Neural progenitor cell (in vitro differentiated cells): Measurements from ENCODE around the gene METTL5. TPM values are rescaled to one million over a fixed set of nuclear protein-coding genes. Genes with fewer than 3 reads are reported as not detected.

Experiments used
- DNase-seq: peaks from one replicate; pipeline ENCODE4 v3.0.0-alpha.2; 2016; ENCODE audit warnings: low spot score
- H2AFZ ChIP-seq: fragments of 200-600 bp; sonication (generic); replicated peaks from 2 replicates; pipeline ENCODE4 v1.6.1; 2016; ENCODE audit warnings: antibody characterized with exemption
- H3F3A ChIP-seq: fragments of 200-600 bp; sonication (generic); 2 replicates; pipeline ENCODE4 v1.6.1; 2016; ENCODE audit warnings: antibody characterized with exemption, low read depth
- H3K27ac ChIP-seq: fragments of 200-600 bp; sonication (generic); 2 replicates; pipeline ENCODE4 v1.5.1; 2016; ENCODE audit warnings: mild to moderate bottlenecking
- H3K27me3 ChIP-seq: fragments of 200-600 bp; sonication (generic); 2 replicates; pipeline ENCODE4 v1.6.1; 2016; ENCODE audit warnings: mild to moderate bottlenecking, moderate library complexity
- H3K36me3 ChIP-seq: fragments of 200-600 bp; sonication (generic); 2 replicates; pipeline ENCODE4 v1.5.1; 2016
- H3K4me1 ChIP-seq: fragments of 200-600 bp; sonication (generic); 2 replicates; pipeline ENCODE4 v1.6.1; 2016; ENCODE audit warnings: mixed run types
- H3K4me2 ChIP-seq: fragments of 200-600 bp; sonication (generic); 2 replicates; pipeline ENCODE4 v1.6.1; 2016
- H3K4me3 ChIP-seq: fragments of 200-600 bp; sonication (generic); 2 replicates; pipeline ENCODE4 v1.5.1; 2016
- H3K79me2 ChIP-seq: fragments of 200-600 bp; sonication (generic); 2 replicates; pipeline ENCODE4 v1.6.1; 2016; ENCODE audit warnings: low read depth
- H3K9ac ChIP-seq: fragments of 200-600 bp; sonication (generic); 2 replicates; pipeline ENCODE4 v1.6.1; 2016
- H3K9me3 ChIP-seq: fragments of 200-600 bp; sonication (generic); 2 replicates; pipeline ENCODE4 v1.5.1; 2016; ENCODE audit warnings: low read depth
- H4K20me1 ChIP-seq: fragments of 200-600 bp; sonication (generic); 2 replicates; pipeline ENCODE4 v1.6.1; 2016; ENCODE audit warnings: low read depth
- H3K27ac Mint-ChIP-seq: 3 replicates; pipeline ENCODE4 v1.8.0; 2021; ENCODE audit warnings: mixed read lengths
- H3K27me3 Mint-ChIP-seq: 2 replicates; pipeline ENCODE4 v1.8.0; 2022; ENCODE audit warnings: low read depth, mild to moderate bottlenecking, inconsistent platforms, moderate library complexity, mixed read lengths; ENCODE audit not compliant: insufficient read depth
- H3K36me3 Mint-ChIP-seq: 3 replicates; pipeline ENCODE4 v1.8.0; 2021; ENCODE audit warnings: mixed read lengths
- H3K4me1 Mint-ChIP-seq: 3 replicates; pipeline ENCODE4 v1.8.0; 2021; ENCODE audit warnings: mixed read lengths
- H3K4me3 Mint-ChIP-seq: 3 replicates; pipeline ENCODE4 v1.8.0; 2021; ENCODE audit warnings: mild to moderate bottlenecking, moderate library complexity, mixed read lengths
- H3K9me3 Mint-ChIP-seq: 3 replicates; pipeline ENCODE4 v1.8.0; 2020; ENCODE audit warnings: mixed read lengths
- EZH2 ChIP-seq: fragments of 200-600 bp; sonication (generic); IDR thresholded peaks from 2 replicates; pipeline ENCODE4 v1.6.1; 2017; ENCODE audit warnings: antibody characterized with exemption, mild to moderate bottlenecking, moderate library complexity
- EZH2phosphoT487 ChIP-seq: fragments of 200-600 bp; sonication (generic); IDR thresholded peaks from 2 replicates; pipeline ENCODE4 v1.6.1; 2017; ENCODE audit warnings: antibody characterized with exemption
- total RNA-seq: library from RNA; depleted of rRNA; stranded (reverse); fragments of >200 nt; gene quantifications from 2 replicates; pipeline ENCODE4 v1.2.3, GENCODE V29; 2015; ENCODE audit warnings: low replicate concordance
- TF ChIP-seq, protein P1 (sequence below): fragments of 200-600 bp; sonication (generic); IDR thresholded peaks from 2 replicates; pipeline ENCODE4 v1.5.1; 2017; ENCODE audit warnings: antibody characterized with exemption, mild to moderate bottlenecking

The METTL5 gene
- total RNA-seq, 1 donor from 2014 or later, result 146 TPM

GRCh38 chr2:169772651-169773050 lies 52.1 kb downstream of the METTL5 start:
- no peak overlapping the region for H3K9ac ChIP-seq
- DNase-seq, result no peak
- H3K4me3 Mint-ChIP-seq, result no peak overlapping the region
- H3K9me3 Mint-ChIP-seq, result no peaks in the 10 kb centered on the region
- no peaks in the 10 kb centered on the region for H4K20me1 ChIP-seq
- H3K27me3 Mint-ChIP-seq, result no peaks in the 10 kb centered on the region
- H3K79me2 ChIP-seq, result no peaks in the 10 kb centered on the region
- no peaks in the 10 kb centered on the region for H3F3A ChIP-seq
- no peak overlapping the region for H3K27ac Mint-ChIP-seq
- H3K4me1 Mint-ChIP-seq, result peaks cover 5% of the 10 kb centered on the region
- TF ChIP-seq, protein P1, sequence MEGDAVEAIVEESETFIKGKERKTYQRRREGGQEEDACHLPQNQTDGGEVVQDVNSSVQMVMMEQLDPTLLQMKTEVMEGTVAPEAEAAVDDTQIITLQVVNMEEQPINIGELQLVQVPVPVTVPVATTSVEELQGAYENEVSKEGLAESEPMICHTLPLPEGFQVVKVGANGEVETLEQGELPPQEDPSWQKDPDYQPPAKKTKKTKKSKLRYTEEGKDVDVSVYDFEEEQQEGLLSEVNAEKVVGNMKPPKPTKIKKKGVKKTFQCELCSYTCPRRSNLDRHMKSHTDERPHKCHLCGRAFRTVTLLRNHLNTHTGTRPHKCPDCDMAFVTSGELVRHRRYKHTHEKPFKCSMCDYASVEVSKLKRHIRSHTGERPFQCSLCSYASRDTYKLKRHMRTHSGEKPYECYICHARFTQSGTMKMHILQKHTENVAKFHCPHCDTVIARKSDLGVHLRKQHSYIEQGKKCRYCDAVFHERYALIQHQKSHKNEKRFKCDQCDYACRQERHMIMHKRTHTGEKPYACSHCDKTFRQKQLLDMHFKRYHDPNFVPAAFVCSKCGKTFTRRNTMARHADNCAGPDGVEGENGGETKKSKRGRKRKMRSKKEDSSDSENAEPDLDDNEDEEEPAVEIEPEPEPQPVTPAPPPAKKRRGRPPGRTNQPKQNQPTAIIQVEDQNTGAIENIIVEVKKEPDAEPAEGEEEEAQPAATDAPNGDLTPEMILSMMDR, result no peak
- TF ChIP-seq EZH2 (no peak), EZH2phosphoT487 (no peak)
- no peak overlapping the region for H3K4me2 ChIP-seq
- H3K27ac ChIP-seq, result no peak overlapping the region
- H2AFZ ChIP-seq, result no peak overlapping the region
- no peaks in the 10 kb centered on the region for H3K27me3 ChIP-seq
- H3K4me1 ChIP-seq, result no peaks in the 10 kb centered on the region
- H3K36me3 ChIP-seq, result no peaks in the 10 kb centered on the region
- peaks cover under 1% of the 10 kb centered on the region for H3K36me3 Mint-ChIP-seq
- H3K9me3 ChIP-seq, result no peaks in the 10 kb centered on the region
- no peak overlapping the region for H3K4me3 ChIP-seq

DNA sequence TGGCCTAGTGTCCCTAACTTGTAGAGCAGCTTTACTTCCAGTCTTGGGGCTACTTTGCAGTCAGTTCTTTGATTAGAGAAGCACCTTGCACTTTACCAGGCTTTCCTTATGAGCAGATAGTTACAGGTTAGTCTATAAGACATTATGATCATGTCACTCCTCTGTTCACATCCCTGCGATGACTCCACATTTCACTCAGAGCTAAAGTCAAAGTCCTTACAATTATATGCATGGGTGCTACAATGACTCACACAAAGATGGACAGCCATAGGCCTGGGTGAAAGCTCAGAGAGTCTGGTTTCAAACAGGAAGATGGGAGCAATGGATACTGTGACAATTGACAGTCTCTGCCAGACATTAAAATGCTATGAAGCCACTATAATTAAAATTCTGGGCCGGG lies 53.1 kb downstream of the METTL5 start:
- Histone ChIP-seq H3K9ac (no peak overlapping the region), H3K9me3 (no peaks in the 10 kb centered on the region), H3K27me3 (no peaks in the 10 kb centered on the region), H3K36me3 (no peaks in the 10 kb centered on the region), H3F3A (no peaks in the 10 kb centered on the region), H3K4me1 (no peaks in the 10 kb centered on the region), H4K20me1 (no peaks in the 10 kb centered on the region), H3K4me2 (no peak overlapping the region), H3K27ac (no peak overlapping the region), H3K79me2 (no peaks in the 10 kb centered on the region), H3K4me3 (no peak overlapping the region), H2AFZ (no peak overlapping the region)
- Mint-ChIP-seq H3K4me3 (no peak overlapping the region), H3K4me1 (peaks cover 5% of the 10 kb centered on the region), H3K27me3 (no peaks in the 10 kb centered on the region), H3K36me3 (peaks cover 3% of the 10 kb centered on the region), H3K27ac (no peak overlapping the region), H3K9me3 (no peaks in the 10 kb centered on the region)
- no peak for DNase-seq
- TF ChIP-seq, protein P1, result no peak
- TF ChIP-seq EZH2phosphoT487, result no peak
- TF ChIP-seq EZH2, result no peak

DNA sequence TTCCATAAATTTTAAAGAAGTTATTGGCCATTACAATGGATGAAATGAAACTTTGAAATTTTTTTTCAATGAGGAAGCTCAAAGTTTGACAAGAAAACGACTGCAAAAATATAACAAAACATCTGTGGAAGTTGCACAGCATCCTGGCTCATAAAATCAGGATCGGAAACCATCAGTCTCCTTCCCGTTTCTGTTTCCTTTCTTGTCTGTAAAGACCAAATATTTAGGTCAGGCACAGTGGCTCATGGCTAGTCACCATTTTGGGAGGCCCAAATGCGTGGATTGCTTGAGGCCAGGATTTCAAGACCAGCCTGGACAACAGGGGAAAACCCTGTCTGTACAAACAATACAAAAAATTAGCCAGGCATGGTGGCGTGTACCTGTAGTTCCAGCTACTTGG lies 53.7 kb downstream of the METTL5 start:
- no peak for TF ChIP-seq EZH2phosphoT487
- TF ChIP-seq, protein P1, result no peak
- TF ChIP-seq EZH2, result no peak

More for the DNA sequence above, 53.7 kb downstream of the METTL5 start:
- Histone ChIP-seq H3K27ac (no peak overlapping the region), H3K9me3 (no peaks in the 10 kb centered on the region), H3K27me3 (no peaks in the 10 kb centered on the region), H3K4me3 (no peak overlapping the region), H3K9ac (no peak overlapping the region), H3K79me2 (no peaks in the 10 kb centered on the region), H4K20me1 (no peaks in the 10 kb centered on the region), H3K4me2 (no peak overlapping the region), H2AFZ (no peak overlapping the region), H3K4me1 (no peaks in the 10 kb centered on the region), H3K36me3 (no peaks in the 10 kb centered on the region), H3F3A (no peaks in the 10 kb centered on the region)
- Mint-ChIP-seq H3K27ac (no peak overlapping the region), H3K4me3 (no peak overlapping the region), H3K36me3 (peaks cover 3% of the 10 kb centered on the region), H3K9me3 (no peaks in the 10 kb centered on the region), H3K27me3 (no peaks in the 10 kb centered on the region), H3K4me1 (peaks cover 3% of the 10 kb centered on the region)
- no peak for DNase-seq
